Activated CD4-positive, CD25-positive, alpha-beta regulatory T cell treated with anti-CD3 and anti-CD28 coated beads, Interleukin-2, amount 50 U/mL, for 72 hours (primary cell): ENCODE results near the gene MACROD2.

Source experiments
- DNase-seq: peaks from one replicate; pipeline ENCODE4 v3.0.0; 2021

MACROD2 gene

GRCh38 chr20:15812696-15813095 is 1817.4 kb downstream of the MACROD2 start:
- DNase-seq, result no peak

GRCh38 chr20:15814360-15814759 is 1819.0 kb downstream of the MACROD2 start:
- no peak for DNase-seq

GRCh38 chr20:15814911-15815310 is 1819.6 kb downstream of the MACROD2 start:
- no peak for DNase-seq

- no peak for DNase-seq
These were observed 1822.0 kb downstream of the MACROD2 start for GRCh38 chr20:15817351-15817750.

- no peak for DNase-seq
These were observed 1823.3 kb downstream of the MACROD2 start for GRCh38 chr20:15818651-15819071.

- no peak for DNase-seq
These were observed 1828.4 kb downstream of the MACROD2 start for GRCh38 chr20:15823718-15824117.

- no peak for DNase-seq
These were observed 1832.3 kb downstream of the MACROD2 start for GRCh38 chr20:15827628-15828027.

GRCh38 chr20:15831201-15831600 is 1835.9 kb downstream of the MACROD2 start:
- DNase-seq, result no peak

- no peak for DNase-seq
These were observed 1837.2 kb downstream of the MACROD2 start for GRCh38 chr20:15832512-15832911.

GRCh38 chr20:15834857-15835256 is 1839.5 kb downstream of the MACROD2 start:
- no peak for DNase-seq

- no peak for DNase-seq
These were observed 1840.5 kb downstream of the MACROD2 start for GRCh38 chr20:15835811-15836210.

- DNase-seq, result no peak
These were observed 1841.3 kb downstream of the MACROD2 start for GRCh38 chr20:15836634-15837033.

GRCh38 chr20:15837563-15837962 is 1842.2 kb downstream of the MACROD2 start:
- DNase-seq, result no peak

GRCh38 chr20:15838466-15838865 is 1843.2 kb downstream of the MACROD2 start:
- no peak for DNase-seq

- no peak for DNase-seq
These were observed 1845.5 kb downstream of the MACROD2 start for GRCh38 chr20:15840636-15841301.

GRCh38 chr20:15842872-15843271 is 1847.6 kb downstream of the MACROD2 start:
- no peak for DNase-seq

GRCh38 chr20:15843777-15844176 is 1848.5 kb downstream of the MACROD2 start:
- no peak for DNase-seq

GRCh38 chr20:15847196-15847784 is 1852.0 kb downstream of the MACROD2 start:
- DNase-seq, result no peak

GRCh38 chr20:15848126-15848525 is 1852.8 kb downstream of the MACROD2 start:
- no peak for DNase-seq

- DNase-seq, result no peak
These were observed 1853.8 kb downstream of the MACROD2 start for GRCh38 chr20:15848995-15849610.

GRCh38 chr20:15851576-15852215 is 1856.4 kb downstream of the MACROD2 start:
- DNase-seq, result no peak

- DNase-seq, result no peak
These were observed 1859.6 kb downstream of the MACROD2 start for GRCh38 chr20:15854911-15855310.

- DNase-seq, result no peak
These were observed 1862.0 kb downstream of the MACROD2 start for GRCh38 chr20:15857173-15857784.
